Mesenchymal stem cell (in vitro differentiated cells and primary cell): ENCODE data around the gene CORO6.

Source experiments
- DNase-seq: peaks from one replicate; pipeline ENCODE4 v3.0.0-alpha.2; 2013
- H2AFZ ChIP-seq: one replicate; pipeline ENCODE4 v1.6.1; 2013; ENCODE audit warnings: low read depth, mild to moderate bottlenecking, control low read depth, inconsistent platforms, low read length, moderate library complexity
- H2AK5ac ChIP-seq: 2 replicates; pipeline ENCODE4 v1.6.1; 2013; ENCODE audit warnings: low read length, moderate library complexity, mild to moderate bottlenecking, inconsistent platforms; ENCODE audit not compliant: severe bottlenecking
- H2BK120ac ChIP-seq: one replicate; pipeline ENCODE4 v1.6.1; 2013; ENCODE audit warnings: low read depth, mild to moderate bottlenecking, inconsistent platforms, low read length, moderate library complexity
- H2BK12ac ChIP-seq, 2 experiments: one replicate each; pipeline ENCODE4 v1.6.1; 2013; ENCODE audit warnings: inconsistent platforms in 2 of 2, low read length in 2 of 2, mild to moderate bottlenecking in 2 of 2, moderate library complexity in 2 of 2, control low read depth in 1 of 2
- H2BK15ac ChIP-seq: one replicate; pipeline ENCODE4 v1.6.1; 2013; ENCODE audit warnings: mild to moderate bottlenecking, low read depth, inconsistent platforms; ENCODE audit not compliant: poor library complexity, severe bottlenecking
- H2BK5ac ChIP-seq: 2 replicates; pipeline ENCODE4 v1.6.1; 2013; ENCODE audit warnings: low read depth, mild to moderate bottlenecking, low read length, control low read depth, inconsistent platforms; ENCODE audit not compliant: poor library complexity, severe bottlenecking
- H3K14ac ChIP-seq, 2 experiments: one replicate each; pipeline ENCODE4 v1.6.1; 2013; ENCODE audit warnings: inconsistent platforms in 2 of 2, low read length in 2 of 2, control low read depth in 1 of 2, mild to moderate bottlenecking in 1 of 2, moderate library complexity in 1 of 2
- H3K18ac ChIP-seq, 2 experiments: one replicate each; pipeline ENCODE4 v1.6.1; 2013; ENCODE audit warnings: inconsistent platforms in 2 of 2, low read length in 2 of 2, control low read depth in 1 of 2, low read depth in 1 of 2, mild to moderate bottlenecking in 1 of 2
- H3K23ac ChIP-seq, 2 experiments: one replicate each; pipeline ENCODE4 v1.6.1; 2013; ENCODE audit warnings: inconsistent platforms in 2 of 2, low read length in 2 of 2, mild to moderate bottlenecking in 2 of 2, moderate library complexity in 2 of 2, control low read depth in 1 of 2
- H3K27ac ChIP-seq: 2 replicates; pipeline ENCODE4 v1.5.1; 2013; ENCODE audit warnings: mild to moderate bottlenecking, moderate library complexity, low read length, control low read depth, inconsistent platforms; ENCODE audit not compliant: poor library complexity, severe bottlenecking
- H3K27me3 ChIP-seq, 2 experiments: 2 replicates each; pipeline versions ENCODE4 v1.6.1 to v1.7.0; 2013; ENCODE audit warnings: low read length in 2 of 2, mild to moderate bottlenecking in 2 of 2, moderate library complexity in 2 of 2, control low read depth in 1 of 2, inconsistent platforms in 1 of 2; ENCODE audit not compliant: control insufficient read depth in 1 of 2, insufficient read depth in 1 of 2
- H3K36me3 ChIP-seq, 2 experiments: 2 replicates each; pipeline versions ENCODE4 v1.6.1 to v1.7.0; 2013; ENCODE audit warnings: low read length in 2 of 2, control low read depth in 1 of 2, inconsistent platforms in 1 of 2, low read depth in 1 of 2, mild to moderate bottlenecking in 1 of 2; ENCODE audit not compliant: insufficient read depth in 2 of 2, control insufficient read depth in 1 of 2
- H3K4ac ChIP-seq, 2 experiments: one replicate each; pipeline ENCODE4 v1.6.1; 2013; ENCODE audit warnings: inconsistent platforms in 2 of 2, low read length in 2 of 2, mild to moderate bottlenecking in 2 of 2, moderate library complexity in 2 of 2, control low read depth in 1 of 2, low read depth in 1 of 2
- H3K4me1 ChIP-seq: 2 replicates; pipeline ENCODE4 v1.6.1; 2013; ENCODE audit warnings: low read depth, low read length, control low read depth; ENCODE audit not compliant: control insufficient read depth, insufficient read depth
- H3K4me2 ChIP-seq: 2 replicates; pipeline ENCODE4 v1.6.1; 2013; ENCODE audit warnings: low read length, mild to moderate bottlenecking, inconsistent platforms; ENCODE audit not compliant: poor library complexity, severe bottlenecking
- H3K4me3 ChIP-seq, 2 experiments: 2 replicates each; pipeline versions ENCODE4 v1.5.1 to v1.7.0; 2013; ENCODE audit warnings: low read length in 2 of 2, mild to moderate bottlenecking in 2 of 2, control low read depth in 1 of 2, low read depth in 1 of 2; ENCODE audit not compliant: insufficient read depth in 1 of 2
- H3K79me1 ChIP-seq: replicated peaks from 2 replicates; pipeline ENCODE4 v1.6.1; 2013; ENCODE audit warnings: mild to moderate bottlenecking, control low read depth, low read length, inconsistent platforms; ENCODE audit not compliant: poor library complexity, severe bottlenecking
- H3K9ac ChIP-seq: 2 replicates; pipeline ENCODE4 v1.7.0; 2013; ENCODE audit warnings: mild to moderate bottlenecking, low read length, moderate library complexity
- H3K9me3 ChIP-seq: 2 replicates; pipeline ENCODE4 v1.7.0; 2013; ENCODE audit warnings: mild to moderate bottlenecking, low read length; ENCODE audit not compliant: control insufficient read depth
- H4K8ac ChIP-seq: one replicate; pipeline ENCODE4 v1.6.1; 2013; ENCODE audit warnings: inconsistent platforms, mild to moderate bottlenecking, low read length, moderate library complexity
- H4K91ac ChIP-seq: one replicate; pipeline ENCODE4 v1.6.1; 2013; ENCODE audit warnings: mild to moderate bottlenecking, low read length, inconsistent platforms
- WGBS: methylation state at CpG from one replicate; pipeline ENCODE4 v1.1.7; 2013; ENCODE audit warnings: mixed read lengths; 5-methylcytosine and 5-hydroxymethylcytosine counted together

CORO6 gene

DNA sequence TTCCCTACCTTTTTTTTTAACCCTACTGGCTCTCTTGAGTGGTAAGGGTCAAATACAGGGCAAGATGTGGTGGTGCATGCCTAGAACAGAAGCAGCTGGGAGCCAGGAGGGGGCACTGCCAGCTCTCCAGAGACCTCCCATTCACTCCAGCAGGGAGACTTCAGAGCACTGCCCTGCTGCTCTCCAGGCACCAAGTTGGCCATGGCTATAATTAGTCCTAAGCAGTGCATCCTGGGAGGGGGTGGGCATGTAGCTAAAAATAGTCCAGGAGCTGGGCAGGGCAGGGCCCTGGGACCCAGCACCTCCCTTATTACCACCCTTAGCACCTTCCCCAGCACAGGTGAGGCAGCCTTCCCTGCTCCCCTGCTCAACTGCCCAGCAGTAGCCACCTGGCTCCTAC, 3.5 kb downstream of the CORO6 start:
- Histone ChIP-seq H3K36me3 (peaks cover 0 to 3% of the 10 kb centered on the region in 2 experiments), H4K91ac (peak overlapping the region; percentile 34), H3K23ac (peak overlapping the region in 1 of 2 experiments; percentile 5), H3K79me1 (no peaks in the 10 kb centered on the region), H2AK5ac (no peak overlapping the region), H3K27ac (no peak overlapping the region), H3K4me3 (no peak overlapping the region), H3K4me2 (no peak overlapping the region), H4K8ac (no peak overlapping the region), H3K4ac (no peak overlapping the region), H3K4me1 (peaks cover 60% of the 10 kb centered on the region), H2BK15ac (no peak overlapping the region), H2BK5ac (no peak overlapping the region), H3K18ac (no peak overlapping the region), H3K9ac (no peak overlapping the region), H2BK120ac (no peak overlapping the region), H3K9me3 (no peaks in the 10 kb centered on the region), H2AFZ (no peak overlapping the region), H2BK12ac (peak overlapping the region in 1 of 2 experiments; percentile 32), H3K27me3 (peaks cover 8 to 9% of the 10 kb centered on the region in 2 experiments), H3K14ac (peak overlapping the region in 1 of 2 experiments; percentile 74)
- peak; percentile 55 for DNase-seq

DNA sequence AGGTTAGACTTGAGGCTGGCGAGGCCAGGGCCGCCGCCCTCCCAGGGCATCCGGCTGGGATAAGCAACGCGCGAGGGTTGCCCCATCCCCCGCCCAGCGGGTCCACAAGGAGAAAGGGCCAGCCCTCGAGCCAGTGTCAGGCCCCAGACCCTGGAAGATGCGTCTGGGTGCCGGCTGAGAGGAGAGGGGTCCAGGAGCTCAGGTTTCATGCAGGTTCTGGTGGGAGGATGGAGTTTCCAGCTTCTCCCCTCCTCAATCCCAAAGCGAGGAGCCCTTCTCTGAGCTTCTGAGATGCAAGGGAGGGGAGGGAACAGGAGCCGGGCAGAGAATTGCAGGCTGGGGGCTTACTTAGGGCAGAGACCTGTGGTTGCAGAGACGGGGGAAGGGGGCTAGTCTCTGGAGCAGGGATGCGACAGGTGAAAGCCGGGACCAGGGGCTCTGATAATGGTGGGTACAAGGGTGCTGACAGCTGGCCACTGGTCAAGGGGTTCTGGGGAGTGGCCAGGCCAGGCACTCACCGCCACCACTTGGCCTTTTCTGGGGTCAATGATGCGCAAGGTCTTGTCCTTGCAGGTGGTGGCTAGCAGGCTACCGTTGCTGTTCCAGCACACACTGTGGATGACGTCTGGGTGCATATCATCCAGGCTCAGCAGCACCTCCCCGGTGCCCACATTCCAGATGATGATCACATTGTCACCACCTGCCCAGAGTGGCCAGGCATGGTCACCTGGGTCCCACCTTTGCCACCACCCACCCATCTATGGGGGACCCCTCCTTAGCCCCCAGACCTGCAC, 4.2 kb downstream of the CORO6 start:
- H3K27ac ChIP-seq: no peak overlapping the region
- H3K79me1 ChIP-seq: no peaks in the 10 kb centered on the region
- H3K14ac ChIP-seq: no peak overlapping the region
- H3K9me3 ChIP-seq: no peaks in the 10 kb centered on the region
- peak overlapping the region in 1 of 2 experiments; percentile 27 for H3K4ac ChIP-seq
- no peak overlapping the region for H4K8ac ChIP-seq
- no peak overlapping the region for H3K23ac ChIP-seq
- peak overlapping the region; percentile 26 for H2BK15ac ChIP-seq
- H2BK5ac ChIP-seq: no peak overlapping the region
- peak overlapping the region in 1 of 2 experiments; percentile 49 for H3K18ac ChIP-seq
- DNase-seq: no peak
- H2AFZ ChIP-seq: no peak overlapping the region
- H3K4me1 ChIP-seq: peaks cover 67% of the 10 kb centered on the region
- H4K91ac ChIP-seq: no peak overlapping the region
- no peak overlapping the region for H2AK5ac ChIP-seq
- H2BK12ac ChIP-seq: peak overlapping the region in 1 of 2 experiments; percentile 50
- WGBS: 45% methylated on average over 18 of the region's 22 CpGs
- no peak overlapping the region for H2BK120ac ChIP-seq
- H3K36me3 ChIP-seq: peaks cover 0 to 3% of the 10 kb centered on the region in 2 experiments
- H3K4me3 ChIP-seq: peak overlapping the region in 1 of 2 experiments; percentile 28
- no peak overlapping the region for H3K9ac ChIP-seq
- peaks cover 8 to 9% of the 10 kb centered on the region in 2 experiments for H3K27me3 ChIP-seq
- peak overlapping the region; percentile 70 for H3K4me2 ChIP-seq

DNA sequence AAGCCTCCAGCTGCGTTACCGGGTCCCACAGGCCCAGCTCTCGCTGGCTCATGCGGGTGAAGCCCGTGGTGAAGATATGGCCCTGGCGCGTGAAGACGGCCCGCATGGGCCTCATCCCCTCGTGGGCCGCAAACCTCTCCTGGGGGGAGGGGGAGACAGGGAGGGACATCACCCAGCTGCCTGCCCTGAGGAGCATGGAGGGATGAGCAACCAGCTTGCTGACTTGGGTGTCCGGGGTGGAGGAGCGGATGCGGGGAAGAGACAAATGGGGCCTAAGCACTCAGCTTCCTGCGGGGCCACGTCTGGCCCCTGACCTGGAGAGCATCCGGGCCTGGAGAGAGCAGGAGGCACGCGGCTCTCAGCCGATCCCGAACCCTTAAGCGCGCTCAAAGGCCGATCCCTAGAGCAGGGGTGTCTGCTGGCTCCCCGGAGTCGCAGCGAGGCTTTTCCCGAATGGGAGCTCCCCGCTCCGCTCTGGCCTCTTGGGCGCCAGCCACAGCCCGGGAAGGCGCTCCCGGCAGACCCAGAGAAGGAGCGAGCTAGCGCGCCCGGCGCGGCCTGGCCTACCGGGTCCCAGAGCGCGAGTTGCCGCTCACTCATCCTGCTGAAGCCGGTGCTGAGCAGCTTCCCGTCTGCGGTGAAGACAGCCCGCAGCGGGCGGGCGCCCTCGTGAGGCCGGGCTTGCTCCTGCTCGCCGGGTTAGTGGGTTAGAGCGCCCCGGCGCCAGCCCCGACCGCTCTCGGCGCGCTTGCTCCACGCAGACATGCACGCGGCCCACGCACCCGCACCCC, 5.0 kb downstream of the CORO6 start:
- H4K8ac ChIP-seq: peak overlapping the region; percentile 76
- H3K4me1 ChIP-seq: peaks cover 67% of the 10 kb centered on the region
- peak; percentile 71 for DNase-seq
- peak overlapping the region in 1 of 2 experiments; percentile 50 for H2BK12ac ChIP-seq
- H3K4me2 ChIP-seq: peak overlapping the region; percentile 70
- no peak overlapping the region for H4K91ac ChIP-seq
- H3K4me3 ChIP-seq: peak overlapping the region; percentile 35 to 47
- H3K14ac ChIP-seq: peak overlapping the region in 1 of 2 experiments; percentile 42
- peak overlapping the region; percentile 56 to 57 for H3K18ac ChIP-seq
- peak overlapping the region in 1 of 2 experiments; percentile 41 for H3K23ac ChIP-seq
- no peak overlapping the region for H3K27ac ChIP-seq
- no peak overlapping the region for H2BK5ac ChIP-seq
- peaks cover 8 to 9% of the 10 kb centered on the region in 2 experiments for H3K27me3 ChIP-seq
- peak overlapping the region; percentile 87 for H3K9ac ChIP-seq
- H3K4ac ChIP-seq: peak overlapping the region in 1 of 2 experiments; percentile 27
- peak overlapping the region; percentile 26 for H2BK15ac ChIP-seq
- peak overlapping the region; percentile 34 for H2AFZ ChIP-seq
- H2BK120ac ChIP-seq: no peak overlapping the region
- WGBS: 13% methylated on average over 68 of the region's 68 CpGs
- no peak overlapping the region for H2AK5ac ChIP-seq
- H3K79me1 ChIP-seq: no peaks in the 10 kb centered on the region
- no peaks in the 10 kb centered on the region for H3K9me3 ChIP-seq
- peaks cover 0 to 11% of the 10 kb centered on the region in 2 experiments for H3K36me3 ChIP-seq

DNA sequence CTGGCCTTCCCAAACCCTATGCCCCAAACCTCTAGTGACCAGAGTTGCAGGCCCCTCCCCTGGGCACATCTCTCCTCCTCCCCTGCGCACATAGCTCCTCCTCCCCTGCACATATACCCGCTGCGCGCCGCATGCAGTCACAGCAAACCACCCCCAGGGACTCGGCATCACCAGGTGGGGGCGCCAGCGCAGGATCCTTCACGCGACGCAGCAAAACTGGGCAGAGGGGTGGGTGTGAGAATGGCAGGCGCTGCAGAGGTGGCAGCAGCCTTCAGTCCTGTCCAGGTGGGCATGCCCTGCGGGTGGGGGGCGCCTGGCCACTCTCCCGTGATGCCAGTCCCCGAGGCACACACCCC, 5.6 kb downstream of the CORO6 start:
- H2BK120ac ChIP-seq: no peak overlapping the region
- H3K23ac ChIP-seq: peak overlapping the region in 1 of 2 experiments; percentile 41
- 8% methylated on average over 11 of the region's 16 CpGs for WGBS
- no peak overlapping the region for H2BK12ac ChIP-seq
- H3K27ac ChIP-seq: no peak overlapping the region
- DNase-seq: peak; percentile 75
- H2AK5ac ChIP-seq: no peak overlapping the region
- H3K18ac ChIP-seq: peak overlapping the region in 1 of 2 experiments; percentile 56
- H2BK5ac ChIP-seq: no peak overlapping the region
- H3K27me3 ChIP-seq: peaks cover 8 to 9% of the 10 kb centered on the region in 2 experiments
- no peaks in the 10 kb centered on the region for H3K9me3 ChIP-seq
- H3K36me3 ChIP-seq: peaks cover 0 to 15% of the 10 kb centered on the region in 2 experiments
- H2BK15ac ChIP-seq: no peak overlapping the region
- peak overlapping the region; percentile 87 for H3K9ac ChIP-seq
- H3K79me1 ChIP-seq: no peaks in the 10 kb centered on the region
- no peak overlapping the region for H2AFZ ChIP-seq
- peaks cover 63% of the 10 kb centered on the region for H3K4me1 ChIP-seq
- H3K14ac ChIP-seq: no peak overlapping the region
- no peak overlapping the region for H3K4ac ChIP-seq
- H3K4me3 ChIP-seq: peak overlapping the region in 1 of 2 experiments; percentile 47
- H4K8ac ChIP-seq: no peak overlapping the region
- H4K91ac ChIP-seq: no peak overlapping the region
- H3K4me2 ChIP-seq: peak overlapping the region; percentile 70
